Natural killer cell (primary cell): ENCODE measurements around the gene RRAGC. TPM values are rescaled to one million over a fixed set of nuclear protein-coding genes. Genes with fewer than 3 reads are reported as not detected.
"Not testable (repeated sequence)": the region's sequence is repeated elsewhere in the genome, so short reads cannot be mapped to it uniquely, and the experiment has no call there.

ENCODE experiments used
- ATAC-seq, 3 donors: fragments of 150-1000 bp in 2 of 3; fragments of 200-7000 bp in 1 of 3; cut with Tn5 transposase; 1 replicate in 1 of 3; 2 replicates in 2 of 3; pipeline ENCODE4 v1.10.0; 2021; ENCODE audit warnings: mild to moderate bottlenecking in 2 of 3, moderate library complexity in 2 of 3
- DNase-seq, 2 donors: peaks; one replicate each; pipeline versions ENCODE4 v3.0.0 to v3.0.0-alpha.2; 2013 to 2021; ENCODE audit warnings: mixed read lengths in 1 of 2
- H3K27ac ChIP-seq: one replicate; pipeline ENCODE4 v1.5.1; 2013; ENCODE audit warnings: mild to moderate bottlenecking, low read length
- H3K27me3 ChIP-seq: one replicate; pipeline ENCODE4 v1.6.1; 2013; ENCODE audit warnings: low read length; ENCODE audit not compliant: control insufficient read depth, insufficient read depth
- H3K36me3 ChIP-seq: one replicate; pipeline ENCODE4 v1.6.1; 2013; ENCODE audit warnings: low read length; ENCODE audit not compliant: control insufficient read depth, insufficient read depth
- H3K4me1 ChIP-seq: one replicate; pipeline ENCODE4 v1.6.1; 2013; ENCODE audit warnings: low read length; ENCODE audit not compliant: control insufficient read depth, insufficient read depth
- H3K4me3 ChIP-seq: one replicate; pipeline ENCODE4 v1.5.1; 2013; ENCODE audit warnings: low read length
- H3K9me3 ChIP-seq: one replicate; pipeline ENCODE4 v1.6.1; 2013; ENCODE audit warnings: low read length; ENCODE audit not compliant: control insufficient read depth, insufficient read depth
- H3K27ac Mint-ChIP-seq, 2 donors: one replicate each; pipeline ENCODE4 v1.8.0; 2022; ENCODE audit warnings: mild to moderate bottlenecking in 2 of 2, mixed read lengths in 2 of 2, moderate library complexity in 1 of 2
- H3K27me3 Mint-ChIP-seq, 2 donors: one replicate each; pipeline ENCODE4 v1.8.0; 2022; ENCODE audit warnings: low read depth in 2 of 2, mixed read lengths in 2 of 2
- H3K36me3 Mint-ChIP-seq: one replicate; pipeline ENCODE4 v1.8.0; 2022; ENCODE audit warnings: mixed read lengths
- H3K4me1 Mint-ChIP-seq, 2 donors: one replicate each; pipeline ENCODE4 v1.8.0; 2022; ENCODE audit warnings: mixed read lengths in 2 of 2
- H3K4me3 Mint-ChIP-seq: one replicate; pipeline ENCODE4 v1.8.0; 2022; ENCODE audit warnings: mild to moderate bottlenecking, moderate library complexity, mixed read lengths
- H3K9me3 Mint-ChIP-seq, 2 donors: one replicate each; pipeline ENCODE4 v1.8.0; 2022; ENCODE audit warnings: mixed read lengths in 2 of 2
- CTCF ChIP-seq: fragments of 200-600 bp; IDR thresholded peaks from one replicate; pipeline ENCODE4 v1.8.0; 2022; ENCODE audit warnings: antibody characterized with exemption
- WGBS: methylation state at CpG from one replicate; pipeline ENCODE4 v1.1.7; 2013; ENCODE audit warnings: missing lambda C conversion rate; ENCODE audit not compliant: insufficient coverage; 5-methylcytosine and 5-hydroxymethylcytosine counted together
- intact Hi-C: fragments of 100-400 bp; cut with micrococcal nuclease; formaldehyde crosslinking; loops from one replicate; pipeline ENCODE4 v1.14.2; 2022
- total RNA-seq, 4 donors: library from RNA; stranded (reverse); fragments of 120-200 nt in 1 of 4; gene quantifications; one replicate each; pipeline versions ENCODE4 v1.2.3 to v1.2.4, GENCODE V29; 2013 to 2022

The RRAGC gene
- total RNA-seq, 3 donors from 2014 or later (not counting 1 experiment from before 2014, with no cell fraction given): 15.9 to 24.9 (median 22.0) TPM

- no peak for TF ChIP-seq CTCF
- DNase-seq (no peak), ATAC-seq (no peak)
- H3K27ac Mint-ChIP-seq: no peak overlapping the region
- H3K9me3 Mint-ChIP-seq: no peaks in the 10 kb centered on the region
- H3K4me3 Mint-ChIP-seq: no peak overlapping the region
- Histone ChIP-seq H3K36me3 (no peaks in the 10 kb centered on the region), H3K27me3 (peaks cover 21% of the 10 kb centered on the region), H3K27ac (no peak overlapping the region), H3K4me3 (no peak overlapping the region), H3K4me1 (peaks cover 4% of the 10 kb centered on the region), H3K9me3 (peaks cover 8% of the 10 kb centered on the region)
- H3K36me3 Mint-ChIP-seq: no peaks in the 10 kb centered on the region
- peaks cover 49 to 65% of the 10 kb centered on the region in 2 donors for H3K27me3 Mint-ChIP-seq
- intact Hi-C loops: no loop called here
- H3K4me1 Mint-ChIP-seq: no peaks in the 10 kb centered on the region
- 73% methylated on average over 4 of the region's 5 CpGs for WGBS
These were observed 46.6 kb downstream of the RRAGC start for GRCh38 chr1:38812981-38813380.

GRCh38 chr1:38811466-38811865, 48.1 kb downstream of the RRAGC start:
- 71% methylated on average over 2 of the region's 4 CpGs for WGBS
- H3K4me3 ChIP-seq, H3K9me3 Mint-ChIP-seq, H3K4me3 Mint-ChIP-seq, H3K9me3 ChIP-seq, H3K27ac ChIP-seq, H3K36me3 Mint-ChIP-seq, H3K27ac Mint-ChIP-seq, H3K4me1 Mint-ChIP-seq, intact Hi-C loops, H3K4me1 ChIP-seq, H3K27me3 ChIP-seq, ATAC-seq, H3K36me3 ChIP-seq, DNase-seq: not testable (repeated sequence)
- H3K27me3 Mint-ChIP-seq: peaks cover 49 to 65% of the 10 kb centered on the region in 2 donors

- no peak for DNase-seq
- Histone ChIP-seq H3K4me1 (peaks cover 2% of the 10 kb centered on the region), H3K36me3 (no peaks in the 10 kb centered on the region), H3K27ac (no peak overlapping the region), H3K4me3 (no peak overlapping the region), H3K27me3 (peaks cover 12% of the 10 kb centered on the region), H3K9me3 (no peaks in the 10 kb centered on the region)
- Mint-ChIP-seq H3K36me3 (no peaks in the 10 kb centered on the region), H3K4me1 (peaks cover 4 to 5% of the 10 kb centered on the region in 2 donors), H3K27ac (no peak overlapping the region), H3K27me3 (peaks cover 46 to 48% of the 10 kb centered on the region in 2 donors), H3K4me3 (no peak overlapping the region), H3K9me3 (no peaks in the 10 kb centered on the region)
- no CpG with 5 or more reads among the region's 1 CpG for WGBS
- no peak for TF ChIP-seq CTCF
- no peak for ATAC-seq
- intact Hi-C loops: no loop called here
These were observed 53.5 kb downstream of the RRAGC start for GRCh38 chr1:38806090-38806489.

DNA sequence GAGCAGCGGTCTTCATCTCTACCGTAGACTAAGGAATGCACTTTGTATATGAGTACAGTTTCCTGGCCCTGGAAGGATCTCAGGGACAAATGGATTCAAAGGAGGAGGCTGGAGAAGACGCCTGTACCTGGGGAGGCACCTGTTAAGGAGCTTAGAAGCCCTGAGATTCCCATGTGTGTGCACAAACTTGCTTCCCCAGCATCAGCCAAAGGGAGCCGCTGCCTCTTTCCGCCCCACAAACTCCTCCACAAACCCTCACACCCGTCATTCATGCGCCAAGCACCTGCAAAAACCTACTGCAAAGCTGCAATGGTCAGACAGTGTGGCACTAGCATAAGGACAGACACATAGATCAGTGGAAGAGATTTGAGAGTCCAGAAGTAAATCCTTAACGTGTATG, 54.5 kb downstream of the RRAGC start:
- TF ChIP-seq CTCF: no peak
- Mint-ChIP-seq H3K36me3 (no peaks in the 10 kb centered on the region), H3K9me3 (no peaks in the 10 kb centered on the region), H3K27me3 (peaks cover 40 to 50% of the 10 kb centered on the region in 2 donors), H3K27ac (no peak overlapping the region), H3K4me3 (no peak overlapping the region), H3K4me1 (peaks cover 4 to 5% of the 10 kb centered on the region in 2 donors)
- Histone ChIP-seq H3K9me3 (no peaks in the 10 kb centered on the region), H3K4me3 (no peak overlapping the region), H3K27ac (no peak overlapping the region), H3K27me3 (peaks cover 12% of the 10 kb centered on the region), H3K36me3 (no peaks in the 10 kb centered on the region), H3K4me1 (peaks cover 2% of the 10 kb centered on the region)
- ATAC-seq (no peak), DNase-seq (no peak)
- 63% methylated on average over 8 of the region's 8 CpGs for WGBS
- intact Hi-C loops: no loop called here
